Activated CD8-positive, alpha-beta memory T cell treated with anti-CD3 and anti-CD28 coated beads, Interleukin-2, amount 50 U/mL, for 4 hours (primary cell): ENCODE results near the gene CCDC74B.
"Not testable (repeated sequence)": the region's sequence is repeated elsewhere in the genome, so short reads cannot be mapped to it uniquely, and the experiment has no call there.

Source experiments
- DNase-seq: peaks from one replicate; pipeline ENCODE4 v3.0.0-alpha.2; 2020

CCDC74B gene

DNA sequence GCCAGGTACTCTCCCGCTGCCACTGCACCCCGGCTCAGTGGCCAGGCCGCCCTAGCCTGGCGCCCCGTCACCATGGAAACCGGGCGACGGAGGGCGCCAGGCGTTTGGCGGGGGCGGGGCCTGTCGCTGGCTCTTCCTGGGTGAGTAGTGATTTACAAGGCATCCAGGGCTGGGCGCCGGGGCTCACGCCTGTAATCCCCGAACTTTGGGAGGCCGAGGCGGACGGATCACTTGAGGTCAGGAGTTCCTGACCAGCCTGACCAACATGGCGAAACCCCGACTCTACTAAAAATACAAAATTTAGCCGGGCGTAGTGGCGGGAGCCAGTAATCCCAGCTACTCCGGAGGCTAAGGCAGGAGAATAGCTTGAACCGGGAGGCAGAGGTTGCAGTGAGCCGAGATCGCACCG lies at the start of gene CCDC74B:
Gene CCDC74B, minus strand, starts transcription at position 107 of the 409 bp plus-strand sequence. CDS start 116 bp downstream, outside the sequence.
- DNase-seq, result peak; percentile 61

DNA sequence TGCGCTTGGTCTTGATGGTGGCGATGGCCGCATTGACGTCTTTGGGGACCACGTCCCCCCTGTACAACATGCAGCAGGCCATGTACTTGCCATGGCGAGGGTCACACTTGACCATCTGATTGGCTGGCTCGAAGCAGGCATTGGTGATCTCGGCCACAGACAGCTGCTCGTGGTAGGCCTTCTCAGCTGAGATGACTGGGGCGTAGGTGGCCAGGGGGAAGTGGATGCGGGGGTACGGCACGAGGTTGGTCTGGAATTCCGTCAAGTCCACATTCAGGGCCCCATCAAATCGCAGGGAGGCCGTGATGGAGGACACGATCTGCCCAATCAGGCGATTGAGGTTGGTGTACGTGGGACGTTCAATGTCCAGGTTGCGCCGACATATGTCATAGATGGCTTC lies 48.9 kb upstream of the CCDC74B start:
- not testable (repeated sequence) for DNase-seq

DNA sequence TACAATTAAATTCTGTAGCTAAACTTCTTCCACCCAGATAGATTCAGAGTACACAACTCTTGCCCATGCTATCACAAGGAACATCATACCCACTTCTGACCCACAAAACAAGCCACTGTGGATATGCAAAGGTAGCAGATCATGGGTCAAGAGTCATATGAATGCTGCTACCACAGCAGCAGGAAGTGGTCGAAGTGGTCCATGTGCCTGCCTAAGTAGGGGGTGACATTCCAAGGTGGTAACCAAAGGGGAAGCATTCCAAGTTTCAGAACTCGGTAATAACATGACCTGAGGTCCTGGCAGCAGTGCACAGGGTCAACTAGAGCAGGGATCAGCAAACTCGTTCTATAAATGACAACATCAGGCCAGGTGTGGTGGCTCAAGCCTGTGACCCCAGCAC lies 47.5 kb upstream of the CCDC74B start:
- DNase-seq, result not testable (repeated sequence)

DNA sequence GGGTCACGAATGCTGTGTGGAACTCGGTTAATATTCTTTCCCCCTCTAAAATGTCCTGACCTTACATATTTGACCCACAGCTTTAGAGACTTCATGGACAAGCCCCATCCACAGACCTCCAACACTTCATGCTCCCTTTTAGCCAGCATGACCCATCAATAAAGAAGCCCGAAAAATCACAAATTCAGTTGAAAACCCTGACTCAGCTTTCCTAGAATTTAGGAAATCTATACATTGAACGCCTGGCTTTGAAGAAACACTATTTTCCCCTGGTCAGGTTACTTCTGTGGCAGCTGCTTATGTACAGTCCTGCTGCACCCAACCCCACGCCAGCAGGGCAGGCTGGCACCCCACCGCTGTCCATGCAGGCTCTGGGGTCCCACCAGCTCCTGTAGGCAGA lies 46.4 kb upstream of the CCDC74B start:
- DNase-seq, result not testable (repeated sequence)

DNA sequence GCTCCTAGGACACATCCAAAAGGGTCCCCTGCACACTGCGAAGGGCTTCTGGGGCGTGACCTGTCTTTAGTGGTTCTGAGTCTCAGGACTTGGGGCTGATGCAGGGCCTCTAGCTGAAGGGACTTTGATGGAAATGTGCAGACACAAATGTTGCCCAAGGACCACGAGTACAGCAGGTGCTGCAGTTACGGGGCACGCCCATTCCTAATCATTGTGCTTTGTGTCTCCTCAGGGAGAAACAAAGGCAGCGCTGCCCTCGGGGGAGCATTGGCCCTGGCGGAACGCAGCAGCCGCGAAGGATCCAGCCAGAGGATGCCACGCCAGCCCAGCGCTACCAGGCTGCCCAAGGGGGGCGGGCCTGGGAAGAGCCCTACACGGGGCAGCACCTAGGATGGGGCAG lies 45.3 kb upstream of the CCDC74B start:
- no peak for DNase-seq

DNA sequence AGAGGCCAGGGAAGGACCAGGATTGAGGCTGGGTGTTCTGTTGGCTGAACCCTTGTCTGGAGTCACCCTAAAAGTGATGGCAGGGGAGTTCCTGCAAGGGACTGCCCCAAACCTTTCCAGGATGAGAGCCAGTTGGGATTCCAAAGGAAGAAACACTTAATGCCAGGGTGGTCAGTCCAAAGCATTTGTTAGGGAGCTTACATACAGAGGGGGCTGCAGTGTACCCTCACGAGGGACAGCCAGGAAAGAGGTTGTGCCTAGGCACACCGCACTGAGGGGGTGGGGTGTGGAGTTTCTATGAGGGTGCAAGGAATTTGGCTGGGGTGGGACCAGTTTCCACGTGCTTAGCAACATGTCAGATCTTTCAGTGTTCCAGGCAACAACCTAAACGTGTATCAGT lies 44.0 kb upstream of the CCDC74B start:
- not testable (repeated sequence) for DNase-seq

DNA sequence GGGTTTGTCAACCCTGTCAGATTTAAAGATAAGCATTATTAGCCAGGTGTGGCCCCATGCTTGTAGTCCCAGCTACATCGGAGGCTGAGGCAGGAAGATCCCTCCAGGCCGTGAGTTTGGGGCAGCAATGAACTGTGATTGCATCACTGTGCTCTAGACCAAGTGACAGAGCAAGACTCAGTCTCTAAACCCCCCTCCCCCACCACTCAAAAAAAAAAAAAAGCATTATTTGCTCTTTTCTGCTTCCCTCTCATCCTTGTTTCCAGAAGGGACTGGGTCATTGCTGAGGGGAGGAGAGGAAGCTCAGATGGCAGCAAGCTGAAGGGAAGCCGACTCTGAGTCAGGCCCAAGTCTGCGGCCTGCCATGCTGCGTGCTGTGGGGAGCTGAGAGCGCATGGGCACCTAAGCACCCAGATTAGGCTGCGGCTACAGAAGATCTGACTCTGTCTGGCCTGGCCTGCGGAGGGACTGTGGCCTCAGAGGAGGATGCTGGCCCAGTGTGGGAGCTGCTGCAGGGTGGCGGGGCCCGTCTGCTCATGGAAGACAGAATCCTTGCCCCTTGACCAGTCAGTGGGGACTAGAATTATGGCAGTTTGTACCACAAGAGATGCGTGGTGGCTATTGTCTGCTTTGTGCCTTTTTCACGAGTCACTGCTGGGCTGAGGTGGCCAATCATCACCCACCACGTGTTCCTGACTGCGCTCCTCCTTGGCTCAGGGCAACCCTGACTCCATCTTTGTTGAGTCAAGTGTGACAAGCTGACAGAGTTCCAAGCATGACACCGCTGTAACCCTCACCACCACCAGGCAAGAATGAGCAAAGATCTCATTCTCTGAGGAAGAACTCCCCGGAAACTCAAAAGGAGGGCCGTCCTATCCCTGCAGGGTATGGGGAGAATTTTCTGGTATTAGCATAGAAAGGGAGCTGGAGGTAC lies 43.2 kb upstream of the CCDC74B start:
- DNase-seq, result not testable (repeated sequence)

DNA sequence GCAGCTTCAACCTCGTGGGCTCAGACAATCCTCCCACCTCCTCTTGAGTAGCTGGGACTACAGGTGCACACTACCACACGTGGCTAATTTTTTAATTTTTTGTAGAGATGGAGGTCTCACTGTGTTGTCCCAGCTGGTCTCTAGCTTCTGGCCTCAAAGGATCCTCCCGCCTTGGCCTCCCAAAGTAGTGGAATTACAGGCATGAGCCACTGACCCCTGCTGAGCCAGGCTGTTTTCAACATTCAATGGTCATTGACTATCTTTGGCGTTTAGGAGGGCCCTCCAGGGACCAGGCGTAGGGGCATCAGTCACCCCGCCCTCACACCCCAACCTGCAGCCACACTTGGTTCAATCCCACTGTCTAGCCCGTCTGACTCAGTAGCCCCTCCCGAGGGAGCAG lies 42.4 kb upstream of the CCDC74B start:
- DNase-seq, result no peak

DNA sequence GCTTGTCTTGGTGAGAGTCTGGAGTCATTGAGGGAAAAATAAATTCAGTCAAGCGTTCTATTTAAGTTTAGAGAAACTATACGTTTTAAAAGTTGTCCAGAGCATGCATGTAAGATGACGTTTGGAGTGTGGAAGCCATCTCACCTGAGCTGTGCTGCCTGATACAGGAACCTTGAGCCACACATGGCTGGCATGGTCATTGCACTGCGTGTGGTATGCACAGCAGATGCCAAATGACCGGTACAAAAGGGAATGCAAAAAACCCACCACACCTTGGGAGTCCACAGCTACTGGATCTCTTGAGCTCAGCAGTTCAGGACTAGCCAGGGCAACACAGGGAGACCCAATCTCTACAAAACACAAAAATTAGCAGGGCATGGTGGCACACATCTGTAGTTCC lies 41.5 kb upstream of the CCDC74B start:
- no peak for DNase-seq

DNA sequence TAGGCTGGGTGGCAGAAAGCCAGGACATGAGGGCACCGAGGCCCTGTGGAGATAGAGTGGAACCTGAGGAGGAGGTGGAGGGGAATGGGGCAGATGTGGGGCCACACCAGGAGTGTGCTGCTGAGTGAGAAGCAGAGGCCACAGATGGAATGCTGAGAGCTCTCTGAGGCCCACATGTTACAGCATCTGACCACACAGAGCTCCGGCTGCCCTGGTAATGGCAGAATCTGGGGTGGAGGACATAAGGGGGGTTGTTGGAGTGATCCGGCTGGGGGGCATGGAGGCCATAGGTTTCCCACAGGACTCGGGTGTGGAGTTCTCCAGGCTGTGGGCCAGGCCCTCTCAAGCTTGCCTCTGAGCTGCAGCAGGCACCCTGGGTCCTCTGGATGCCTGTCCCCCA lies 41.0 kb upstream of the CCDC74B start:
- DNase-seq, result no peak

DNA sequence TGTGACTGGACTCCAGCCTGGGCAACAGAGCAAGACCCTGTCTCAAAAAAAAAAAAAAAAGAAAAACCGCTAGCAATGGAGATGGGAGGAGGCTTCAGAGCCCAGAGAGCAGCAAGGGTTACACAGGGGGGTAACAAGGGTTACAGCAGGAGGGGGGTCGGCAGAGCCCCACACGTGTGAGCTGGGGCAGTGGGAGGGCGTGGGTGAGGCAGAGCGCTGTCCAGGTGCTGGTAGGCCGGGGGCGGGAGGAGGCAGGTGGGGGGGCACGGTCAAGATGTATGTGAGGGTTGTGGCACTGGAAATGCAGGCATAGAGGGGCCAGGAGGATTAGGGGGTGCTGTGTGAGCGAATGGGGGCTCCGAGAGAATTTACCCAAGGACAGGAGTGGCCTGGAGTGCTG lies 40.5 kb upstream of the CCDC74B start:
- DNase-seq, result no peak

DNA sequence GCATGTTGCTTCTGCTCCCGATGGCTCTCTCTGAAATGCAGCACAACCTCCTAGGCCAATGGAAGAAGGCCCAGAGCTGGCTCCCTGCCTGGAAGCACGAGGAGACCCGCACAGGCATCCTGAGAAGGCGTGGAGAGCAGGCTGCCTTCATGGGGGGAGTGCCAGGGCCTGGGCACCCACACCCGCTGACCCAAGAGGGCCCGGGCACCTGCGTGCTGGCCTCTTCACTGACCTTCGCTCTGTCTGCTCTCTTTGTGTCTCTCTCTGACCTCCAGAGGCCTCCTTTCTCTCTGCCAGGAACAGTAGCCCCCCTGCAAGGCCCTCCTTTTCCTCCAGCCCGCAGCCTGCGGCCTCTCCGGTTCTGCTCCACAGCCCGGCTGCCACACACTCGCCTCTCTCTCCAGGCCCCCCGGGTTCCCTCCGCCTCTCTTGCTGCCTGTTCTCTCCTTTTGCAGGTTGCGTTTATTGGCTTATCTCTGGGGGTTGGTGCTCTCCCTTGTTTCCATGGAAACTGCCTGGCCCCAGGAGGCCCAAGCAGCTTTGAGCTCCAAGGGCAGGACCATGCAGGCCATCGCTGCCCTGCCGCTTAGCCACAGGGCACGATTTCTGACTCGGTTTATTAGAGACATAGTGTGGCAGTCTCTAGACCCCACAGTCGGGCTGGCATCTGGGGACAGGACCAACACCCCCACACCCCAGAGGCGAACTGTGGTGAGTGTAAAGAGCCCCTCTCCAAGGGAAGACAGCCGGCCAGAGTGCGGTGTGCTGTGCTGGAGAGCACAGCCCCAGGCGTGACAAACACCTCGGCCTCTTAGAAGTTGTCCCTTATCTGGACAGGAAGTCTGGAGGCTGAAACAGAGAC lies 38.8 kb upstream of the CCDC74B start:
- DNase-seq, result no peak

DNA sequence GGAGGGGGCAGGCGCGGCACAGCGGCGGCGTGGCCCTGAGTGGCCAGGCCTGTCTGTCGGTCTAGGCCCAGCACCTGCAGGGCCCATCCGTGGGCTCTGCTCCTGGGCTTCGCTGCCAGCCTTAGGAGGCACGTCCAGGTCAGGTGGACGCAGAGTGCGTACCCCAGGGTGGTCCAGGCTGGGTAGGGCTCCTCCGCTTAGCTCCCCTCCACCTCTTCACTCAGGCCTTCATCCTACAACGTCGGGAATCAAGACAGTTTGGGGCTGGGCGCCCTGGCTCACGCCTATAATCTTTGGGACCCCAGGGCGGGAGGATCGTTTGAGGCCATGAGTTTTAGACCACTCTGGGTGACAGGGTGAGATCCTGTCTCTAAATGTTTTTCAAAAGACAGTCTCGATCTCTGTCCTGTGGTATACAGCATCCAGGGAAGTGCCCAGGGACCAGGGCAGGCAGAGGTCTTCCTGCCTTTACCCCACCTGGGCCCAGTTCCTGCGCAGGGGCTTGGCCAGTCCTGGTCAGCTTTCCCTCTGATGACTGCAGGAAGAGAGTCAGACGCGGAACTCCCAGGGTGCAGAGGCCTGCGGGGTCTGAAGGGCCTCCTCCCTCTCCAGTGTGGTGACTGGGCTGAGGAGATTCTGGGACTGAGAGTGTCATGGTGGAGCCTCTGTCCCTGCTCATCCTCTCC lies 38.1 kb upstream of the CCDC74B start:
- not testable (repeated sequence) for DNase-seq

DNA sequence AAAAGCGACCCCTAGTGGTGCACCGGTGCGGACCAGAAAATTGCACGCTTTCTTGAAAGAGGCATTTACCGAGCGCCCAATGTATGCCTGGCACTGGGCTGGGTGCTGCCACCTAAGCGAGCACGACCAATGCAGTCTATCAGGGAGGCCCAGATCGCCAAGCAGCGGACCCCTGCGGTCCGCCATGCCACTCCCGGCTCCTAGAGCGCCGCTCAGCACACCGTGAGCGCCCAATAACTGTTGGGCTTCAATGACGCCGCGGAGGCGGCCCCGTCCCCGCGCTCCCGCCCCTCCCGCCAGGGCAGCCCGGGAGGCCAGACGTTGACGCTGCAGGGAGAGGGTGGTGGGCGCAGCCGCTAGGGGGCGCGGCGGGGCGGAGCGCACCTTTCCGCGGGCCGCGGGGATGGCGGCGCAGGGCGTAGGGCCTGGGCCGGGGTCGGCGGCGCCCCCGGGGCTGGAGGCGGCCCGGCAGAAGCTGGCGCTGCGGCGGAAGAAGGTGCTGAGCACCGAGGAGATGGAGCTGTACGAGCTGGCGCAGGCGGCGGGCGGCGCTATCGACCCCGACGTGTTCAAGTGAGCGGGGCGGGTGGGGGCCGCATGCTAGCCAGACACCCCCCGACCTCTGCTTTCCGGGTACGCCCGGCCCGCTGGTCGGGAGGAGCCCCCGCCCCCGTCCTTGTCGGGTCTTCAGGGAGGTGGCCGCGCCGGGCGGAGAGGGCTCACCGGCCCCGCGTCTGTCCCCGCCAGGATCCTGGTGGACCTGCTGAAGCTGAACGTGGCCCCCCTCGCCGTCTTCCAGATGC lies 37.2 kb upstream of the CCDC74B start, which contains the start of gene MZT2B:
Gene MZT2B, plus strand, starts transcription at position 383 of the 803 bp plus-strand sequence. Its CDS starts 21 bp downstream, at position 404.
- peak; percentile 89 for DNase-seq

DNA sequence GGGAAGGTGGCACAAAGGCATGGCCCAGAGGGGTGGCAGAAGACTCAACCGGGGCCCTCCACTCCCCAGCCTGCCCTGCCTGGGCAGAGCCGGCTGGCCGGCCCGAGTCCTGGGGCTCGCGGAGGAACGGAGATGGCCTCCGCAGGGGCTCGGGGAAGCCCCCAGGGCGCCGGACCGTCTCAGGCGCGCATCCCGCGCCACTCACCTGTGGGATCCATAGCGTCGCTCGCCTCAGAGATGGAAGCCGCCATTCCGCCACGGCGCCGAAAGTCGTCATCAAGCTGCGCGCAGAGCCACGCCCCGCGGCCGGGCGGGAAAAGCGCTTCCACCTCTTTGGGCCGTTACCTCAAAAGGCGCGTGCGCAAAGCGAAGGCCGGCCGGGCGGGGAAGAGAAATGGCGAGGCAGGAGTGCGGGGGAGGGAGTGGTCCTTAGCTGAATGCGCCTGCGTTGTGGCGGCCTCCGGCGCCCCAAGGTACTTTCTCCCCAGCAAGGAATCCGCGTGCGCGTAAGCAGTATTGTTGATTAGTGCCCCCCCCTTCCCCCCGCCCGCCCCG lies 36.5 kb upstream of the CCDC74B start, which contains the start of gene SMPD4:
Gene SMPD4, minus strand, starts transcription at position 278 of the 555 bp plus-strand sequence. CDS start 5,010 bp downstream, outside the sequence.
- peak; percentile 99 for DNase-seq

DNA sequence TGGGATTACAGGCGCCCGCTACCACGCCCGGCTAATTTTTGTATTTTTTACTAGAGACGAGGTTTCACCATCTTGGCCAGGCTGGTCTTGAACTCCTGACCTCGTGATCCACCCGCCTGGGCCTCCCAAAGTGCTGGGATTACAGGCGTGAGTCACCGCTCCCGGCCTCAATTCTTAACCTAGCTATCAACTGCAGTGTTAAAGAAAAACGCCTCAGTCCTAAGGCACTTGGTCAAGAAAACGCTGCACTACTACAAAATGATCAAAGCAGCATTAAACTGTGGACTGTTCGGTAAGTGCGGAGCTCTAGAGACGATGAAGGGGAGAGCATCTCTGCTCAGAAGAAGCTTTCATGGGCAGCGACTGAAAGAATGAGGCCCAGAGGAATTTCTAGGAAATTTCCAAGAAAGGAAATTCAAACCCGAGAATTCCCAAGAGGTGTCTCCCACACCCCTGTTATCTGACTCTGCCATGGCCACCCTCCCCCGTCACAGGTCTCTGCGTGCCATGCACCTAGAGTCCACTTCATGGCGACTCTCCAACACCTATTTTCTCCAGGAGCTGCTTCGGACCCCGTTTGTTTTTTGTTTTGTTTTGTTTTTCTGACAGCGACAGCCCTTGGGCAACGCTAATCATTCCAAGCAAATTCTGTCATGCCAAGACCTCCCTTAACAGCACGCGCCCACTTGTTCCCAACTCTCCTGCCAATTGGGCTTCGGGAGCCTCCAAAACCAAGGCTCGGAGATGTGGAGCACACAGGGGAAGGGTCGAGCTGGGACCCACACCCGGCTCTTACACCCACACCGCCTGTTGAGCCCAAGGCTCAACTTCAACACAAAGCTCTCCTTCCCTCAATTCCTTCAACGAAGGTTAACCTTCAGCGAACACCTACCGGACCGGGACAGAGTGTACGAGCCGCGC lies 35.8 kb upstream of the CCDC74B start:
- not testable (repeated sequence) for DNase-seq

DNA sequence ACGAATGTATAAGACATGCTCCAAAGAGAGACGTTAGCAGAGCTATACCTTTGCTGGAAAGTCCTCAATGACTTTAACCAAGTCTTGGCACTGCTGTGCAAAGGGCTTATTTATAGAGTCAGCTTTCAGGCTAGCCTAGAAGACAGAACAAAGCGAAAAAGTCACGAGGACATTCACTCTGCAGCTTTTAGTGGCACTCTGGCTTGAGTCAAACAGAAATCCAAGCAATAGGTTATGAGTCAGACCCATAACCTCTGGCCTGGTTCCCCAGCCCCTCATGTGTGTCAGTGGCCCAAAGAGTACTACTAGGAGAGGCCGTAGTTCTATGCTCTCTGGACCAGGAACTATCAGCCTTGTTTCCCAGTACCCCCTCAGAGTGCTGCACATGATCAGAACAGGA lies 30.0 kb upstream of the CCDC74B start:
- DNase-seq, result not testable (repeated sequence)

DNA sequence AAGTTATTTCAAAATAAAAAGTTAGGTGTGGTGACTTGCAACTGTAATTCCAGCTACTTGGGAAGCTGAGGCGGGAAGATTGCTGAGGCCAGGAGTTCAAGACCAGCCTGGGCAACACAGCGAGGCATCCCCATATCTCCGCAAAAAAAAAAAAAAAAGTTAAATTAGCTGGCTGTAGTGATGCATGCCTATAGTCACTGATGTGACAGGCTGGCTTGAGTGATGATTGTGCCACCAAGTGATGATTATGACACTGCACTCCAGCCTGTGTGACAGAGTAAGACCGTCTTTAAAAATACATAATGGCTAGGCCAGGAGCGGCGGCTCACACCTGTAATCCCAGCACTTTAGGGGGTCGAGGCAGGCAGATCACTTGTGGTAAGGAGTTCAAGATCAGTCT lies 25.0 kb upstream of the CCDC74B start:
- DNase-seq, result no peak

DNA sequence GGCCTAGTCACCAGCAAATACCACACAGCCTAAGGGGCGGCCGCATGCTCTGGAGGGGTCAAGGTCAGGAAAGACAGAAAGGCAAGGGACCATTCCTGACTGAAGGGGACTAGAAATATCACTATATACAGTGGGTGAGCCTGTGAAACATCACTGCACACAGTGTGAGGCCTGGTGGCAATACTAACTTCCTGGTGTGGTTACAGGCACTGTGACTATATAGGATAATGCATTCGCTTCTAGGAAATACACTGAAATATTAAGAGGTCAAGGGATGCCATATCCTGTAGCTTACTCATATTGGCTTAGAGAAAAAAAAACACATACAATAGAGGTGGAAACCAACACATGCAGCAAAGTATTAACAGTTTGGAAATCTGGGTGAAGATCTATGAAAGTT lies 24.3 kb upstream of the CCDC74B start:
- DNase-seq, result not testable (repeated sequence)

DNA sequence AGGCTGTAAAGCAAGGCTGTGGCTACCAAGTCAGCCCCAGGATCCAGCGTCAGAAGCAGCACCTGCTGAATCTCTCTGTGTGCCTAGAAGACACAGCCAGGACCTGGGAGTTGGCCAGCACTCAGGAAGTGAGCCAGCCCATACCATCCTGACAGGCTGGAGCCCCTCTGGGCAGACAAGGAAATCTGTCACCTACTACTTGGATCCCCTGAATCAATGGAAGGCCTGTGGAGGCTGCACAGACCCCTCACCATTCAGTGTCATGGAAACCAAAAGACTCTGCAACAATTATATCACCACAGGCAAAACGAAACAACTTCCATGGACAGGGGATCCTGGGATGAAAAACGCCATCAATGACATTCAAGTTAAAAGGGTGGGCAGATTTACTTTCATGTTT lies 21.7 kb upstream of the CCDC74B start:
- DNase-seq, result not testable (repeated sequence)
